GM20431 (cell line): ENCODE measurements around the gene SHH.

Source experiments
- in situ Hi-C: fragments of 300-500 bp; cut with MseI, MboI; formaldehyde crosslinking; loops from one replicate; pipeline ENCODE4 v1.15.0; 2020; ENCODE audit warnings: low sequenced_read_pairs; ENCODE audit not compliant: unreplicated experiment

The SHH gene

GRCh38 chr7:155752756-155753445 lies 59.4 kb downstream of the SHH start:
- in situ Hi-C loops, result no loop called here

GRCh38 chr7:155751409-155751808 lies 60.9 kb downstream of the SHH start:
- in situ Hi-C loops, result no loop called here

GRCh38 chr7:155750255-155751125 lies 61.8 kb downstream of the SHH start:
- in situ Hi-C loops, result no loop called here
